Stimulated activated CD8-positive, alpha-beta memory T cell treated with anti-CD3 and anti-CD28 coated beads, Interleukin-15, amount 100 ng/mL, for 48 hours (primary cell): ENCODE measurements around the gene TSPEAR.
"Not testable (repeated sequence)": the region's sequence is repeated elsewhere in the genome, so short reads cannot be mapped to it uniquely, and the experiment has no call there.

Experiments used
- DNase-seq, 2 donors: peaks; one replicate each; pipeline ENCODE4 v3.0.0-alpha.2; 2020; ENCODE audit warnings: low read depth in 2 of 2

The TSPEAR gene

DNA sequence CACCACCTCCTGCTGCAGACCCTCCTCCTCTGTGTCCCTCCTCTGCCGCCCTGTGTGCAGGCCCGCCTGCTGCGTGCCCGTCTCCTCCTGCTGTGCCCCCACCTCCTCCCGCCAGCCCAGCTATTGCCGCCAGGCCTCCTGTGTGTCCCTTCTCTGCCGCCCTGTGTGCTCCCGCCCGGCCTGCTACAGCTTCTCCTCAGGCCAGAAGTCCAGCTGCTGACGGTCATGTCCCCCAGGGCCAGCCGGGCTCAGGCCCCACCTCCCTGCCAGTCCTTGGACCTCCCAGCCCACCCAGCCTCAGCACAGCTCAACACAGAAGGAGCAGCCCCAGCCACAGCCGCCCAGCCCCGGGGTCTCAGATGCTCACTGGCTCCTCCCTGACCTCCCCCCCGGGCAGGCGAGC, 83.5 kb downstream of the TSPEAR start:
- not testable (repeated sequence) for DNase-seq

DNA sequence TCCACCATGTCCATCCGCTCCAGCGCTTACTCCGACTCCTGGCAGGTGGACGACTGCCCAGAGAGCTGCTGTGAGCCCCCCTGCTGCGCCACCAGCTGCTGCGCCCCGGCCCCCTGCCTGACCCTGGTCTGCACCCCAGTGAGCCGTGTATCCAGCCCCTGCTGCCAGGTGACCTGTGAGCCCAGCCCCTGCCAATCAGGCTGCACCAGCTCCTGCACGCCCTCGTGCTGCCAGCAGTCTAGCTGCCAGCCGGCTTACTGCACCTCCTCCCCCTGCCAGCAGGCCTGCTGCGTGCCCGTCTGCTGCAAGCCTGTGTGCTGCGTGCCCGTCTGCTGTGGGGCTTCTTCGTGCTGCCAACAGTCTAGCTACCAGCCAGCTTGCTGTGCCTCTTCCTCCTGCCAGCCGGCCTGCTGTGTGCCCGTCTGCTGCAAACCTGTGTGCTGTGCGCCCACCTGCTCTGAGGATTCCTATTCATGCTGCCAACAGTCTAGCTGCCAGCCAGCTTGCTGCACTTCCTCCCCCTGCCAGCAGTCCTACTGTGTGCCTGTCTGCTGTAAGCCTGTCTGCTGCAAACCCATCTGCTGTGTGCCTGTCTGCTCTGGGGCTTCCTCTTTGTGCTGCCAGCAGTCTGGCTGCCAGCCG, 84.1 kb downstream of the TSPEAR start:
- not testable (repeated sequence) for DNase-seq

DNA sequence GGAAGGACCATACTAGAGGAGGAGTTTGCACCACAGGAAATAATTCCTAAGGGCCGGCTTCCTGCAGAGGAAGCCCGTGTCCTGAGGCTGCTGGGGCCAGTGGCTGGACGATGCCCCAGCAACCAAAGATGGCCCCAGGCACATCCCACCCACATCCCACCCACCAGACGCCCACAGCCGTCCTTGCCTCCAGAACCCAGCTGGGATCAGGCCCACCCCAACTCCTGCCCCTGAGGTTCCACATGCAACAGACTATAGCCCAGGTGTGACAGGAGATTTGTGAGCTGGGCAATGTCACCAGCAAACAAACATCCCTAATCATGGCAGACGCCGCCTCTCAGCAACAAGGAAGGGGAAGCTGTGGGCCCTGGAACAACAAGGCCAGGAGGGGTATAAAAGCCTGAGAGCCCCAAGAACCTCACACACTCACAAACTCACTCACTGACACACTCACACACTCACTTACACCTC, 84.7 kb downstream of the TSPEAR start, which contains the start of gene KRTAP10-9:
KRTAP10-9 (plus strand) TSS at position 421 of the 471 bp plus-strand sequence. CDS start 79 bp downstream, outside the sequence.
- DNase-seq, result no peak

DNA sequence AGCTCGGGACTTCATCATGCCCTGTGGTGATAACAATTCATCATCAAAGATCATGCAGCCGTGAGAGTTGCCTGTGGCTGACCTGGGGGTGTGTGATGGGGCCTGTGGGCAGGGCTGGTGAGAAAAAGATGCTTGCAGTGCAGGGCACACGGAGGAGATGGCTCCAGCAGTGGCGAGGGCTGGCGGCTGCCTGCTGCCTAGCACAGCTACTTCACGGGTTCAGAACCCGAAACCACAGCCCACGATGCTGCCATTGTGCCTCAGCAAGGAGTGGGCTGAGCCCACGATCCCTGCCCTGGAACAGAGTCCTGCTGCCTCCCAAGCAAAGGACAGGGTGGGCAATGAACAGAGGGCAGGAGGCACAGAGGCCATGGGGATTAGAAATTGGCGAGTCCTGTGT, 85.1 kb downstream of the TSPEAR start:
- no peak for DNase-seq

DNA sequence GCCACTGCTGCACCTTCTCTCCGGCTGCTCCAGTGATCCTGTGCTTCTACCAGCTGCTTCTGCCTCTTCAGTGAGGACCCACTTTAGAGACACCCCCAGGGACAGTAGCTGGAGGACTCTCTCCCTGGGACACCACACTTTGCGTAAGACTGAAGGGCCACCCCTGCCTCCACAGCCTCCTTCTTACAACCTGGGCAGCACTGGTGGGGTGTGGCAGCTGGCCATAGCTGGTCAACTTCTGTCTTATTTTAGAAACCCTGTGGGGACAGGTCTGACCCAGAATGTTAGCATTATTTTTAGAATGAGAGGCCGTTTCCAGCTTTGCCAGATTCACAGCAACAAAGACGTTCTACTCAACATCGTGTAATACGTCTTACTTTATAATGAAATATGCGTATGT, 85.6 kb downstream of the TSPEAR start:
- DNase-seq, result no peak

DNA sequence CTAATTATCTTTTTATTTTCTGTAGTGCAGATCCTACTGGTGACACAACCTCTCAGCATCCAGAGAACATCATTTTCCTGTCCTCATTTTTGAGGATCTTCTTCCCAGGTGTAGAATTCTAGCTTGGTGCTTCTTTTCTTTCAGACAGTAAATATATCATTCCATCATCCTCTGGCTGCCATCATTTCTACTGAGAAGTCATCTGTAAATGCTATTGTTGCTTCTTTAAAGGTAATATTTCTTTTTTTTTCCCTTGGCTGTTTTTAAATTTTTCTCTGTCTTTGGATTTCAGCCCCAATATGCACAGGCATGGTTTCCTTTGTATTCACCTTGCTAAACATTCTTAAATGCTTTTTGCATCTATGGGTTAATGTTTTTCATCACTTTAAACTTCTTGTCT, 87.8 kb downstream of the TSPEAR start:
- DNase-seq, result no peak

DNA sequence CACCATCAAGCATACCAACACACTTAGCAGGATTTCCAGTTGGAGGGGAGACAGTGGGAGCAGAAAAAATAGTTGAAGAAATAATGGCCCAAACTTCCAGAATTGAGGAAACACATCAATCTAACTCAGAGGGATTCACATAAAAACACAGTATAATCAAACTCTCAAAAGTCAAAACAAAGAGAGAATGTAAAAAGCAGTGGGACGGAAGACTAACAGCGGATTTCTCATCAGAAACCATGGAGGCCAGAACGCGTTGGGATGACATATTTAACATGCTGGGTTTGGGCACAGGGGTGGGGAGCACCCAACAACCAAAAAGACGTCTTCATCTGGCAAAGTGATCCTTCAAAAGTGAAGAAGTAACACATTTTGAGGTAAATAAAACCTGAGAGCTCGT, 91.5 kb downstream of the TSPEAR start:
- no peak for DNase-seq

DNA sequence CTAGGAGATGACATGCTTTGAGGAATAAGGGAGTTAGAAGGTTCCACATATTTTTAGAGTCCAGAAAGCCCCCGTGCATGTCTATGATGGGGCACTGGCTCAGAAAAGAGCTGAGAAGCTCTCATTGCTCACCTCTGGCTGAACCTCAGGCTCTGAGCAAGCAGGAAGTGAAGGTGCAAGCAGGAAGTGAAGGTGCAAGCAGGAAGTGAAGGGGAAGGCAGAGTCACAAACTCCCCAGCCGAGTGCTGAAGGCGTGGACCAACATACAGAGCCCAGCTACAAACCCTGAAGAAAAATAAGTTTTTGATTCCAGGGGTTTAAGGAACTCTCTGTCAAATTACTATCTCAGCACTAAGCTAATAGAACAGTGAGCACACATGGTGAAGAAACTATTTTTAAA, 92.5 kb downstream of the TSPEAR start:
- DNase-seq, result peak in 1 of 2 donors; percentile 11

DNA sequence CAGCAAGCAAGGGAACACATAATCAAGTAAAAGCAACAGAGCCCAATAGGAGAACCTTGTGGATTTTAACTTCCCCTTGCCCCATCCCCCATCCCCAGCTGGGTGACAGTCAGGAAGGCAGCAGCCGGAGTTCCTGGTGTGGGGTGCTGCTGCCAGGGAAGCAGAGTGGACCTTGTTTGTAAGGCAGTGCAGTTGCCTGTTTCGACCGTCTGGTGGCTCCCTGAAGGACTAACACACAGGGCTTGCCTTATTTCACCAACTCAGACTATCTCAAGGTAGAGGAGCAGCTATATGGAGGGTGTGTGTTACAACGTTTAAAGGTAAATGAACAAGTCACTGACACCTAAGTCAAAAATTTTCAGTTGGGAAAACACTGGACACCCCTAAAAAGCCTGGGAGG, 92.9 kb downstream of the TSPEAR start:
- no peak for DNase-seq

DNA sequence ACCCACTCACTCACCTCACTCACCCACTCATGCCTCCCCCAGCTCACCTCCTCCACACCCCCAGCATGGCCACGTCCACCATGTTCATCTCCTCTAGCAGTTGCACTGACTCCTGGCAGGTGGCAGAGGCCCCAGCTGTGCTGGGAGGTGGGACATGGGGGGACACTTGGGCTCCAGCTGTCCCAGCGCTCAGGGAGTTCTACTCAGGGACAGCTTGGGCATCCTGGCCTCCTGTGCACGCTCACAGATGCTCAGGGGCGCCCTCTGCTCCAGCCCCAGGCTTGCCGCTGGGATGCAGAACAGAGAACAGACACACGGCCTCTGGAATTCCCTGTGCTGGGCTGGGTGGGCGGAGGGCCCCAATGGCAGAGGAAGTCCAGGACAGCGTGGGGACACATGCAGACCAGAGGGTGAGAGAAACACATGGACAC, 94.3 kb downstream of the TSPEAR start:
- DNase-seq, result no peak

DNA sequence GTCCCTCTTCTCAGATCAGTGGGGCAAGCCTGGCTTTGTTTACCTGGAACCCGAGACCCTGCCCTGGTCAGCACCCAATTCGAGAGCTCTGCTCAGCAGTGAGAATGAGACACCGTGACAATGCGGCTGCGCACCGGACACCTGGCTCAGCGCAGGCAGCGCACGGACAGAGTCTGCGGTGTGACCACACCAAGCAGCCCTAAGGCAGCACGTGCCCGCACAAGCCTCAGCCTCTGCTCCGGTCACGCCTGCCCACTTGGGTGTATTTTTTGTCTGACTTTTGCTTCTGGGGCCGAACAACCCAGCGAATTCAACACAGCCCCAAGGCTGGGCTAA, 94.8 kb downstream of the TSPEAR start:
- DNase-seq, result no peak

DNA sequence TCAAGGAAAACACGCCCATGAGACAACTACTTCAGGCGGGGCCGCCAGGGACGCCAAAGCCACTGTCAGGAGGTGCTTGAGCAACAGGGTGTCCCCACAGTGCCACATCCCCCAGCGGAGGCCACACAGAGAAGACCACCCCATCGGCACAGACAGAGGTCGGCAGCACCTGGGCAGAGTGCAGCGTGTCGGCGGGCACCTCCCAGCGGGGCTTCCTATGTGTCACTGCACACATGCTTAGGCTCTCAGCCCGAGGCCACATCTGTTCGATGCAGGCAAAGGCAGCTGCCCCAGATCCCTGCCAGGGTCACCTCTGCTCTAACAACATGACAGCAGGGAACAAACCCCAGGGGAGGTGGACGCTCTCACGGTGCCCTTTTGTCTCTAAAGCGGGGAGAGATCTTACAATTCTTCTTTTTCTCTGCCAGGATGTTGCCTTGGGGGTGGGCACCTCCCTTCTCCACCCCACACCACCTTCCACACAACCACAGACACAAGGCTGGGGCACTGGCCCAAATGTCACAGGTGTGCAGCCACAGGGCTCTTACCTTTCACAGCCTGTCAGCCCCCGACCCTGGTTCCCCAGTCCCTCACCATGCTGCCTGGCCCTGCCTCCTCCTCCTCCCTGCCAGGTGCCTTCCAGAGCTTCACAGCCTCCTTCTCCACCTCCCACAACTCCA, 95.3 kb downstream of the TSPEAR start:
- no peak for DNase-seq

DNA sequence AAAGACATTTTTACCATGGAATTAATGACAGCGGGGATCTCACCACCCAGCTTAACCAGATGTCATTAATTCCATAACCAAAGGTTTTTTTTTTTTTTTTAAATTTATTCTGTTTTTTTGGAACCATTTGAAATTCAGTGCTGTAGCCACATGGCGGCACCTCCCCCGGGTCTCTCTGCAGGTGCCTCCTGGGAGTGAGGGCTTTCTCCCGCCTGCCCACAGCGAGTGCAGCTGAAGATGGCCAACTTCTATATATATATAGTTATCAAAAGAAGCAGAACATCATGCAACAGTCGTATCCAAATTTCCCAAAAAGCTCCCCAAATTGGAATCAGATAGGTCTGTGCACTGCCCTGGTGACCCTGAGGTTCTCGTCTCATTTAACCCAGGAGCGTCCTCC, 95.9 kb downstream of the TSPEAR start:
- DNase-seq, result no peak

DNA sequence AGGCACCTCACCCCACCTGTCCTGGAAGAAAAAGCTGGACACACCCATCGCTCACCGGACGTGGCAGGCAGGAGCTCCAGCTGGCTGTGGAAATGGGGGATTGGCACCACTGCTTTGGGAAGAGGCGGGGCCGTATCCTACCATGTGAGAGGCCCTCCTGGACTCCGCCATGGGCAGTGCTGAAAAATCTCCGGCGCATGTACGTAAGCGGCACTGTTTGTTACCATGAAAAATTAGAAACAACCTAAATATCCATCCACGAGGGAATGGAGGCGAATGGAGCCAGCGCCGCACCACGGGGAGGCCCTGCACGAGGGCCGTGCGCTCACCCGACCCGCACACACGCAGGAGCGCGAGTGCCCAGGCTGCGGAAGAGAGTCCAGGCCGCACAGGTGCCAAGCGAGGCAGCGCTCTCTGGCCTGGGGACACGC, 96.4 kb downstream of the TSPEAR start:
- no peak for DNase-seq

DNA sequence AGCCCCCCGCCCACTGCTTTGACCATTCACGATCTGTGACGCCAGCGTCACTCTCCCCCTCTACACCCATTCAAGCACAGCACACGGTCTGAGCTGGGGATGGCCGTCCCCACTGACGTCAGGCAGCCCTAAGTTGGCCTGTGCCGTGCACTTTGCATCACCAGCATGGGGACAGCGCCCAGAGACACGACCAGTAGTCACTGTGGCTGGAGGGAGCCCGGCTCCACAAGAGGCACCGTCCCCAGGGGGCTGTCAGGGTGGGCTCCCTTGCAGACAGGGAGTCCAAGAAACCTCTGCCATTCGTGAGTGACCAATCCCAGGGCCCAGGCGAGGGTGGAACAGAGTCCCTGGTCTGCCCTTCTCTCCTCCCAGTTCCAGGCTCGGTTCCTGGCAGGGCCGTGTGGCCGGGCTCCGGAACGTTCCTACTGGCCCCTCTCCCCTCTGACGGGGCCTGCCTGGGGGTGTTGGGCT, 97.2 kb downstream of the TSPEAR start:
- DNase-seq, result no peak

DNA sequence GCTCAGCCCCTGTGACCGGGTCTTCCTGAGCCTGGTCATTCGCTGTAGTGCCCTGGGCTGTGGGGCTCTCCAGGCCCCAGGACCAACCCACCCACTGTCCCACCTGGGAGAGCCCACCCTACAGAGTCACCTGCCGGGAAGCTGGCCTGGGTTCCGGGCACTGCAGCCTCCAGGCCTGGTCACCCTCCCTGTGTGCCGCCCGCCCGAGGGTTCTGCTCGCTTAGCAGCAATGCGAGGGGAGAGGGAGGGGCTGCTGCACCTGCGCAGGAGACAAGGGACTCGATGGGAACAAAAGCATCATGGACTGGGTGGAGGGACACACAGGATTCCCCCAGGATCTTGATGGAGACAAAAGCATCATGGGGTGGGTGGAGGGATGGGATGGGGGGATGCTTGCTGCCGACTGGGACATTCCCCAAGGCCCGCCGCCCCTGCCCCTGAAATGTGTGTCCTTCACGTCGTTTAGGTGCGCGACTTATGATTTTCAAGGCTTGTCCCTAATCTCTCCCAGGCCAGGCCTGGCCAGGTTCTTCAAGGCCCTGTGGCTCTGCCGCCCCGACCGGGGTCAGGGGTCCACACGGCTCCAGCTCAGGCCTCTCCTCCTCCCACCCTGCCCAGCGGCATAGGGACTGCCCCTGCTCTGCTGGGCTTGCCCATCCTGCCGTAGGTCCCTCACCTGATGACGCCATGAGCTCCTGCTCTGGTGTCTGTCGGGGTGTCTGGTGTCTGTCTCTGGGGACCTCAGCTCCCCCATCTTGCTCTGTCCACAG, 97.8 kb downstream of the TSPEAR start:
- DNase-seq, result no peak

DNA sequence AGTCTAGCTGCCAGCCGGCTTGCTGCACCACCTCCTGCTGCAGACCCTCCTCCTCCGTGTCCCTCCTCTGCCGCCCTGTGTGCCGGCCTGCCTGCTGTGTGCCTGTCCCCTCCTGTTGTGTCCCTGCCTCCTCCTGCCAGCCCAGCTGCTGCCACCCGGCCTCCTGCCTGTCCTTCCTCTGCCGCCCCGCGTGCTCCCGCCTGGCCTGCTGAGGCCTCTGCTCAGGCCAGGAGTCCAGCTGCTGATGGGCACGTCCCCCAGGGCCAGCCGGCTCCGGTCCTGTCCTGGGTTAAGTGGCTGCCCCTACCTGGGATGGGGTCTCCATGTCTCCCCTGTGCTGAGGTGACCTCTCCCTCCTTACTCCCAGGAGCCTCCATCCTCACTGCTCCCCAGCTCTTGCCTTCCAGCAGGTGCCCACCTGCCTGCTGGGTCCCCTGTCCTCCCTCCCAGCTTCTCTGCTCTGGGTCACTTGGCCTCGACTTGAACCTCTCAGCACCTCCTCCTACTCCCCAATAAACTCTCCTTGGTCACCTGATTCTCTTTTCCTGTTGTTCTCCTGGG, 98.6 kb downstream of the TSPEAR start:
- no peak for DNase-seq

DNA sequence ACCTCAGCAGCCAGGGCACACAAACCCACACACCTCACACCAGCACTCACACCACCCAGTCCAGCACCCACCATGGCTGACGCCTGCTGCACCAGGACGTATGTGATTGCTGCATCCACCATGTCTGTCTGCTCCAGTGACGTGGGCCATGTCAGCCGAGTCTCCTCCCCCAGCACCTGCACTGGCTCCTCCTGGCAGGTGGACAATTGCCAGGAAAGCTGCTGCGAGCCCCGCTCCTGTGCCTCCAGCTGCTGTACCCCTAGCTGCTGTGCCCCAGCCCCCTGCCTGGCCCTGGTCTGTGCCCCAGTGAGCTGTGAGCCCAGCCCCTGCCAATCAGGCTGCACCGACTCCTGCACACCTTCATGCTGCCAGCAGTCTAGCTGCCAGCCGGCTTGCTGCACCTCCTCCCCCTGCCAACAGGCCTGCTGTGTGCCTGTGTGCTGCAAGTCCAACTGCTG, 99.3 kb downstream of the TSPEAR start, which contains the start of gene KRTAP10-8:
KRTAP10-8 (plus strand) TSS at position 51 of the 458 bp plus-strand sequence; CDS start at position 73, 22 bp downstream.
- no peak for DNase-seq

DNA sequence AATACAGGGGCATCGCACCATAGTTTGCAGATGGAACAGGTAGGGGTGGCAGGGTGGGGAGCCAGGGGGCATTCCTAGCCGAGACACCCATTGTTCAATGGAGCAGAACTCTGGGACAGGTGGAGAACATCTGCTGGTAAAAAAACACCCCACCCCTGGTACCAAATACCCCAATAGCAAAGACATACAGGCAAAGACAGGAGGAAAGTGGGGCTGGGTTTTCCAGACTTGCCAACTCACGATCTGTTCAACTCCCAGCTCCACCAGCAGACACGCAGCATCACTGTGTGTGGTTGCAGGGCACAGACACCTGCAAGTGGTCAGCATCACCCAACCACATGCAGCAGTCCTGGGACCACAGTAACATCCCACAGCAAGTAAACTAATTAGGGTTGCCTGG, 99.8 kb downstream of the TSPEAR start:
- DNase-seq, result no peak

DNA sequence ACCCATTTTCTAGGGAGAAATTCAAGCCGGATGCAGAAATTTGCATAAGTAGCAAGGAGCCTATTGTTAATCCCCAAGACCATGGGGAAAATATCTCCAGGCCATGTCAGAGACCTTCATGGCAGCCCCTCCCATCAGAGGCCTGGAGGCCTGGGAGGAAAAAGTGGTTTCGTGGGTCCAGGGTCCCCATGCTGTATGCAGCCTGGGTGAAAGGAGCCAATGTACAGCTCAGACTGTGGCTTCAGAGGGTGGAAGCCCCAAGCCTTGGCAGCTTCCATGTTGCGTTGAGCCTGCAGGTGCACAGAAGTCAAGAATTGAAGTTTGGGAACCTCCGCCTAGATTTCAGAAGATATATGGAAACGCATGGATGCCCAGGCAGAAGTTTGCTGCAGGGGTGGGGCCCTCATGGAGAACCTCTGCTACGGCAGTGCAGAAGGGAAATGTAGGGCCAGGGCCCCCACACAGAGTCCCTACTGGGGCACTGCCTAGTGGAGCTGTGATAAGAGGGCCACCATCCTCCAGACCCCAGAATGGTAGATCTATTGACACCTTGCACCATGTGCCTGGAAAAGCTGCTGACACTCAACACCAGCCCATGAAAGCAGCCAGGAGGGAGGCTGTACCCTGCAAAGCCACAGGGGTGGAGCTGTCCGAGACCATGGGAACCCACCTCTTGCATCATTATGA, 101.1 kb downstream of the TSPEAR start:
- DNase-seq, result not testable (repeated sequence)

DNA sequence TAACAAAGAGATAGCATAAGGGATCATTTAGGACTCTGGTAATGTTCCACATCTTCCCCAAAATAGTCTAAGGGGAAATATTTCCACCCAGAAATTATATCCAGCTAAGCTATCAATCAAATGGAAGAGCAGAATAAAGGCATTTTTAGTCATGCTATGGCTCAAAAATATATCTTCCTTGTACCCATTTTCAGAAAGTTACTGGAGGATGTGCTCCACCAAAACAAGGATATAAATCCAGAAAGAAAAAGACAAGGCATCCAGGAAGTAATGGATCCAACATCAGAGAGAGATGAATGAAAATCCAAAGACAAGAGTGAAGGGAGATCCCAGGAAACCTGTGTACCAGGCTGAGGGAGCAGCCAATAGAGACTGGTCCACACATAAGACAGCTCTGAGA, 102.2 kb downstream of the TSPEAR start:
- no peak for DNase-seq
